ENCODE data around the gene CERK.

The CERK gene

GRCh38 chr22:46696614-46697013 lies 41.4 kb downstream of the CERK start:
- no peak overlapping the region for H3K4me3 ChIP-seq (ENCODE audit: control insufficient read depth, low read depth, low read length)
- DNase-seq (ENCODE audit: low read depth), result no peak
- no peak for TF ChIP-seq CTCF (IDR thresholded peaks at IDR 0.05; ENCODE audit: control insufficient read depth, insufficient read depth, low read depth, low read length, missing control alignments)

GRCh38 chr22:46696229-46696518 lies 41.9 kb downstream of the CERK start:
- no peak for TF ChIP-seq CTCF (IDR thresholded peaks at IDR 0.05; ENCODE audit: control insufficient read depth, insufficient read depth, low read depth, low read length, missing control alignments)
- H3K4me3 ChIP-seq (ENCODE audit: control insufficient read depth, low read depth, low read length), result no peak overlapping the region
- no peak for DNase-seq (ENCODE audit: low read depth)

- H3K4me3 ChIP-seq (ENCODE audit: control insufficient read depth, low read depth, low read length), result no peak overlapping the region
- no peak for DNase-seq (ENCODE audit: low read depth)
- TF ChIP-seq CTCF (IDR thresholded peaks at IDR 0.05; ENCODE audit: control insufficient read depth, insufficient read depth, low read depth, low read length, missing control alignments), result no peak
These were observed 42.5 kb downstream of the CERK start for GRCh38 chr22:46695346-46696228.

- H3K4me3 ChIP-seq (ENCODE audit: control insufficient read depth, low read depth, low read length), result no peak overlapping the region
- no peak for DNase-seq (ENCODE audit: low read depth)
- no peak for TF ChIP-seq CTCF (IDR thresholded peaks at IDR 0.05; ENCODE audit: control insufficient read depth, insufficient read depth, low read depth, low read length, missing control alignments)
These were observed 43.5 kb downstream of the CERK start for GRCh38 chr22:46694416-46695170.

GRCh38 chr22:46693634-46694415 lies 44.2 kb downstream of the CERK start:
- no peak overlapping the region for H3K4me3 ChIP-seq (ENCODE audit: control insufficient read depth, low read depth, low read length)
- no peak for DNase-seq (ENCODE audit: low read depth)
- no peak for TF ChIP-seq CTCF (IDR thresholded peaks at IDR 0.05; ENCODE audit: control insufficient read depth, insufficient read depth, low read depth, low read length, missing control alignments)

GRCh38 chr22:46691571-46691970 lies 46.5 kb downstream of the CERK start:
- no peak overlapping the region for H3K4me3 ChIP-seq (ENCODE audit: control insufficient read depth, low read depth, low read length)
- no peak for TF ChIP-seq CTCF (IDR thresholded peaks at IDR 0.05; ENCODE audit: control insufficient read depth, insufficient read depth, low read depth, low read length, missing control alignments)
- DNase-seq (ENCODE audit: low read depth), result no peak

All from AG09309 (cell line).